ENCODE data around the gene ZFYVE9.

The ZFYVE9 gene

GRCh38 chr1:52190500-52191252 is 48.8 kb downstream of the ZFYVE9 start:
- no peak for TF ChIP-seq ELF4 (IDR thresholded peaks at IDR 0.05)
- TF ChIP-seq LEF1 (IDR thresholded peaks at IDR 0.05; ENCODE audit: borderline replicate concordance) = no peak
- TF ChIP-seq FOXA1 (IDR thresholded peaks at IDR 0.05) = no peak
- no peak for TF ChIP-seq ZNF384 (IDR thresholded peaks at IDR 0.05)
- TF ChIP-seq HDGF (IDR thresholded peaks at IDR 0.05; ENCODE audit: borderline replicate concordance) = no peak
- DNase-seq (ENCODE audit: extremely low spot score) = no peak
- ChIA-PET CTCF (interaction anchor here (0.6 to 1.0 kb wide), 2 partner anchors 36 to 40 kb away, joined by 3 read pairs; no protein-coding TSS in a partner anchor), POLR2A (no interaction called here)

GRCh38 chr1:52191395-52191965 is 49.6 kb downstream of the ZFYVE9 start:
- CTCF ChIA-PET = interaction anchor here (1.0 kb wide), 1 partner anchor 41 kb away, joined by 3 read pairs; no protein-coding TSS in a partner anchor
- no peak for DNase-seq (ENCODE audit: extremely low spot score)
- POLR2A ChIA-PET = no interaction called here
- TF ChIP-seq BHLHE40 (IDR thresholded peaks at IDR 0.05; ENCODE audit: borderline replicate concordance) = no peak
- no peak for TF ChIP-seq FOXA1 (IDR thresholded peaks at IDR 0.05)
- TF ChIP-seq NFRKB (IDR thresholded peaks at IDR 0.05) = no peak

GRCh38 chr1:52192024-52192423 is 50.1 kb downstream of the ZFYVE9 start:
- POLR2A ChIA-PET = no interaction called here
- TF ChIP-seq ELF4 (IDR thresholded peaks at IDR 0.05) = no peak
- TF ChIP-seq L3MBTL2 (conservative IDR thresholded peaks at IDR 0.05) = no peak
- TF ChIP-seq HDGF (IDR thresholded peaks at IDR 0.05; ENCODE audit: borderline replicate concordance) = no peak
- TF ChIP-seq FOXK2 (IDR thresholded peaks at IDR 0.05) = no peak
- TF ChIP-seq ZNF384 (IDR thresholded peaks at IDR 0.05) = no peak
- no peak for TF ChIP-seq TARDBP (IDR thresholded peaks at IDR 0.05)
- TF ChIP-seq SUZ12 (IDR thresholded peaks at IDR 0.05) = no peak
- no peak for DNase-seq (ENCODE audit: extremely low spot score)
- CTCF ChIA-PET = no interaction called here

- CTCF ChIA-PET = no interaction called here
- no peak for DNase-seq (ENCODE audit: extremely low spot score)
- TF ChIP-seq SUZ12 (IDR thresholded peaks at IDR 0.05) = no peak
- TF ChIP-seq LEF1 (IDR thresholded peaks at IDR 0.05; ENCODE audit: borderline replicate concordance) = no peak
- no peak for TF ChIP-seq HDGF (IDR thresholded peaks at IDR 0.05; ENCODE audit: borderline replicate concordance)
- no peak for TF ChIP-seq TARDBP (IDR thresholded peaks at IDR 0.05)
- TF ChIP-seq FOXA1 (IDR thresholded peaks at IDR 0.05) = no peak
- TF ChIP-seq SP1 (IDR thresholded peaks at IDR 0.05) = no peak
- TF ChIP-seq FOXM1 (IDR thresholded peaks at IDR 0.05; ENCODE audit: borderline replicate concordance) = no peak
- TF ChIP-seq BHLHE40 (IDR thresholded peaks at IDR 0.05; ENCODE audit: borderline replicate concordance) = no peak
- no peak for TF ChIP-seq CTBP1 (IDR thresholded peaks at IDR 0.05; ENCODE audit: borderline replicate concordance)
- POLR2A ChIA-PET = no interaction called here
Observed at GRCh38 chr1:52192436-52192835, 50.5 kb downstream of the ZFYVE9 start.

- no peak for DNase-seq (ENCODE audit: extremely low spot score)
- CTCF ChIA-PET = no interaction called here
- TF ChIP-seq SUZ12 (IDR thresholded peaks at IDR 0.05) (no peak), FOXK2 (IDR thresholded peaks at IDR 0.05) (no peak), TARDBP (IDR thresholded peaks at IDR 0.05) (no peak), CTBP1 (IDR thresholded peaks at IDR 0.05; ENCODE audit: borderline replicate concordance) (no peak), FOXA1 (IDR thresholded peaks at IDR 0.05) (no peak), BHLHE40 (IDR thresholded peaks at IDR 0.05; ENCODE audit: borderline replicate concordance) (no peak), LEF1 (IDR thresholded peaks at IDR 0.05; ENCODE audit: borderline replicate concordance) (no peak), SP1 (IDR thresholded peaks at IDR 0.05) (no peak)
- POLR2A ChIA-PET = no interaction called here
Observed at GRCh38 chr1:52193985-52194384, 52.1 kb downstream of the ZFYVE9 start.

- POLR2A ChIA-PET = no interaction called here
- CTCF ChIA-PET = no interaction called here
- DNase-seq (ENCODE audit: extremely low spot score) = no peak
- no peak for TF ChIP-seq ZNF384 (IDR thresholded peaks at IDR 0.05)
- TF ChIP-seq TARDBP (IDR thresholded peaks at IDR 0.05) = no peak
- no peak for TF ChIP-seq FOXK2 (IDR thresholded peaks at IDR 0.05)
- TF ChIP-seq FOXA1 (IDR thresholded peaks at IDR 0.05) = no peak
- no peak for TF ChIP-seq ARNT (IDR thresholded peaks at IDR 0.05)
- no peak for TF ChIP-seq NFRKB (IDR thresholded peaks at IDR 0.05)
- TF ChIP-seq FOXM1 (IDR thresholded peaks at IDR 0.05; ENCODE audit: borderline replicate concordance) = no peak
- no peak for TF ChIP-seq LEF1 (IDR thresholded peaks at IDR 0.05; ENCODE audit: borderline replicate concordance)
- TF ChIP-seq SP1 (IDR thresholded peaks at IDR 0.05) = no peak
- TF ChIP-seq CTBP1 (IDR thresholded peaks at IDR 0.05; ENCODE audit: borderline replicate concordance) = no peak
- TF ChIP-seq ELF4 (IDR thresholded peaks at IDR 0.05) = no peak
- TF ChIP-seq BHLHE40 (IDR thresholded peaks at IDR 0.05; ENCODE audit: borderline replicate concordance) = no peak
- TF ChIP-seq SUZ12 (IDR thresholded peaks at IDR 0.05) = no peak
- TF ChIP-seq HDGF (IDR thresholded peaks at IDR 0.05; ENCODE audit: borderline replicate concordance) = no peak
- TF ChIP-seq L3MBTL2 (conservative IDR thresholded peaks at IDR 0.05) = no peak
- no peak for TF ChIP-seq PKNOX1 (IDR thresholded peaks at IDR 0.05)
Observed at GRCh38 chr1:52195161-52195560, 53.3 kb downstream of the ZFYVE9 start.

- ChIA-PET CTCF (no interaction called here), POLR2A (no interaction called here)
- DNase-seq (ENCODE audit: extremely low spot score) = no peak
- TF ChIP-seq ZNF384 (IDR thresholded peaks at IDR 0.05) (peak; percentile 54), TARDBP (IDR thresholded peaks at IDR 0.05) (no peak), ELF4 (IDR thresholded peaks at IDR 0.05) (no peak), NFRKB (IDR thresholded peaks at IDR 0.05) (no peak), L3MBTL2 (conservative IDR thresholded peaks at IDR 0.05) (no peak), FOXM1 (IDR thresholded peaks at IDR 0.05; ENCODE audit: borderline replicate concordance) (no peak), BHLHE40 (IDR thresholded peaks at IDR 0.05; ENCODE audit: borderline replicate concordance) (no peak), LEF1 (IDR thresholded peaks at IDR 0.05; ENCODE audit: borderline replicate concordance) (no peak), ARNT (IDR thresholded peaks at IDR 0.05) (no peak), SP1 (IDR thresholded peaks at IDR 0.05) (no peak), PKNOX1 (IDR thresholded peaks at IDR 0.05) (0 out of 2 replicates have a peak, but pooled peaks have one; percentile 6), HDGF (IDR thresholded peaks at IDR 0.05; ENCODE audit: borderline replicate concordance) (no peak), FOXA1 (IDR thresholded peaks at IDR 0.05) (no peak), SUZ12 (IDR thresholded peaks at IDR 0.05) (no peak), CTBP1 (IDR thresholded peaks at IDR 0.05; ENCODE audit: borderline replicate concordance) (no peak), FOXK2 (IDR thresholded peaks at IDR 0.05) (no peak)
Observed at GRCh38 chr1:52203935-52204625, 62.2 kb downstream of the ZFYVE9 start.
